Liver (tissue), 9 donors: ENCODE data around the gene CDC26. TPM values are rescaled to one million over a fixed set of nuclear protein-coding genes. Genes with fewer than 3 reads are reported as not detected.

Source experiments
- DNase-seq: peaks from one replicate; pipeline ENCODE4 v3.0.0-alpha.2; 2017; ENCODE audit warnings: low spot score
- H3K27ac ChIP-seq, 2 donors: one replicate each; pipeline ENCODE4 v1.7.0; 2013; ENCODE audit warnings: inconsistent platforms in 2 of 2, low read length in 2 of 2, control low read depth in 1 of 2, low read depth in 1 of 2, mild to moderate bottlenecking in 1 of 2
- H3K27me3 ChIP-seq, 4 donors: one replicate each; pipeline versions ENCODE4 v1.6.1 to v1.7.0; 2013; ENCODE audit warnings: low read length in 3 of 4, inconsistent platforms in 1 of 4, mild to moderate bottlenecking in 1 of 4, moderate library complexity in 1 of 4; ENCODE audit not compliant: control insufficient read depth in 4 of 4, insufficient read depth in 4 of 4
- H3K36me3 ChIP-seq, 4 donors: one replicate each; pipeline versions ENCODE4 v1.6.1 to v1.7.0; 2013; ENCODE audit warnings: low read length in 3 of 4, mild to moderate bottlenecking in 3 of 4, low read depth in 1 of 4, moderate library complexity in 1 of 4; ENCODE audit not compliant: control insufficient read depth in 4 of 4, insufficient read depth in 3 of 4
- H3K4me1 ChIP-seq, 4 donors: one replicate each; pipeline versions ENCODE4 v1.6.1 to v1.7.0; 2013; ENCODE audit warnings: low read length in 3 of 4, mild to moderate bottlenecking in 3 of 4, moderate library complexity in 1 of 4; ENCODE audit not compliant: control insufficient read depth in 4 of 4, insufficient read depth in 4 of 4
- H3K4me3 ChIP-seq, 3 donors: one replicate each; pipeline versions ENCODE4 v1.6.1 to v1.7.0; 2013; ENCODE audit warnings: low read length in 3 of 3, control low read depth in 1 of 3, low read depth in 1 of 3, mild to moderate bottlenecking in 1 of 3
- H3K9ac ChIP-seq, 2 donors: one replicate each; pipeline ENCODE4 v1.7.0; 2013; ENCODE audit warnings: low read length in 2 of 2, mild to moderate bottlenecking in 2 of 2, moderate library complexity in 2 of 2, control low read depth in 1 of 2, low read depth in 1 of 2
- H3K9me3 ChIP-seq, 4 donors: one replicate each; pipeline versions ENCODE4 v1.6.1 to v1.7.0; 2013; ENCODE audit warnings: low read length in 3 of 4; ENCODE audit not compliant: control insufficient read depth in 4 of 4
- ATF3 ChIP-seq: IDR thresholded peaks from 2 replicates; pipeline ENCODE4 v1.6.1; 2016; ENCODE audit warnings: antibody characterized with exemption
- CTCF ChIP-seq: fragments of 150-350 bp; IDR thresholded peaks from 2 replicates; pipeline ENCODE4 v1.5.1; 2017; ENCODE audit warnings: improper control_type of control experiment, low read depth, low read length; ENCODE audit not compliant: missing input control
- EGR1 ChIP-seq, 2 donors: IDR thresholded peaks; 2 replicates each; pipeline ENCODE4 v1.6.1; 2016 to 2018; ENCODE audit warnings: antibody characterized with exemption in 2 of 2, low read depth in 2 of 2
- FOXA1 ChIP-seq: IDR thresholded peaks from 2 replicates; pipeline ENCODE4 v1.6.1; 2016; ENCODE audit warnings: antibody characterized with exemption
- GABPA ChIP-seq, 2 donors: IDR thresholded peaks in 1 of 2; conservative IDR thresholded peaks in 1 of 2; 2 replicates each; pipeline ENCODE4 v1.6.1; 2016; ENCODE audit warnings: antibody characterized with exemption in 2 of 2, mild to moderate bottlenecking in 1 of 2, moderate library complexity in 1 of 2
- HNF4A ChIP-seq, 2 donors: conservative IDR thresholded peaks; 2 replicates each; pipeline ENCODE4 v1.6.1; 2016; ENCODE audit warnings: antibody characterized with exemption in 2 of 2, mild to moderate bottlenecking in 2 of 2
- JUND ChIP-seq, 2 donors: IDR thresholded peaks; 2 replicates each; pipeline ENCODE4 v1.6.1; 2016; ENCODE audit warnings: antibody characterized with exemption in 2 of 2
- MAX ChIP-seq: IDR thresholded peaks from 2 replicates; pipeline ENCODE4 v1.6.1; 2016; ENCODE audit warnings: antibody characterized with exemption
- NR2F2 ChIP-seq: IDR thresholded peaks from 2 replicates; pipeline ENCODE4 v1.6.1; 2016; ENCODE audit warnings: antibody characterized with exemption
- RAD21 ChIP-seq, 2 donors: IDR thresholded peaks; 2 replicates each; pipeline ENCODE4 v1.6.1; 2016; ENCODE audit warnings: antibody characterized with exemption in 2 of 2, mild to moderate bottlenecking in 2 of 2
- REST ChIP-seq: IDR thresholded peaks from 2 replicates; pipeline ENCODE4 v1.6.1; 2016; ENCODE audit warnings: antibody characterized with exemption, mild to moderate bottlenecking
- RXRA ChIP-seq, 2 donors: IDR thresholded peaks; 2 replicates each; pipeline ENCODE4 v1.6.1; 2017 to 2018; ENCODE audit warnings: antibody characterized with exemption in 2 of 2, mild to moderate bottlenecking in 1 of 2
- SP1 ChIP-seq: IDR thresholded peaks from 2 replicates; pipeline ENCODE4 v1.6.1; 2018; ENCODE audit warnings: antibody characterized with exemption, mild to moderate bottlenecking
- ZBTB33 ChIP-seq: IDR thresholded peaks from 2 replicates; pipeline ENCODE4 v1.6.1; 2016; ENCODE audit warnings: antibody characterized with exemption
- WGBS: extraction: QIAGEN DNeasy Blood & Tissue Kit; methylation state at CpG from one replicate; pipeline ENCODE4 v1.1.7; 2013; 5-methylcytosine and 5-hydroxymethylcytosine counted together
- polyA plus RNA-seq, 2 donors: library from polyadenylated mRNA; stranded (reverse) in 1 of 2; unstranded in 1 of 2; fragments of 200-250 nt in 1 of 2; fragments of >200 nt in 1 of 2; fragmentation: Nextera tagmentation in 1 of 2; extraction: Ambion mirVana in 1 of 2; gene quantifications; one replicate each; pipeline versions ENCODE4 v1.2.1 to v1.2.3, GENCODE V29; 2013 to 2015
- total RNA-seq, 2 donors: library from RNA; depleted of rRNA; stranded (reverse); fragments of >200 nt; gene quantifications; one replicate each; pipeline ENCODE4 v1.2.3, GENCODE V29; 2014
- donor health status: healthy.
- donor health status: healthy.
- donor health status: healthy.
- donor health status: healthy.
- donor health status: healthy.

CDC26 gene
- total and polyA plus RNA-seq, 4 donors = 12.5 to 38.9 (median 21.3) TPM

GRCh38 chr9:113290052-113290607 is 14.8 kb upstream of the CDC26 start (continued):
- no peak for TF ChIP-seq EGR1 (IDR thresholded peaks at IDR 0.05; ENCODE audit: low read depth in 2 of 2)
- TF ChIP-seq ATF3 = no peak
- TF ChIP-seq JUND (IDR thresholded peaks at IDR 0.05) = no peak

- DNase-seq = no peak
- H3K9me3 ChIP-seq = no peaks in the 10 kb centered on the region
- no peak overlapping the region for H3K9ac ChIP-seq
- peaks cover 22 to 82% (median 76%) of the 10 kb centered on the region in 4 donors for H3K36me3 ChIP-seq
- no peaks in the 10 kb centered on the region for H3K27me3 ChIP-seq
- TF ChIP-seq REST = no peak
- no peak for TF ChIP-seq GABPA (IDR thresholded peaks at IDR 0.05 in 1 of 2, conservative IDR thresholded peaks at IDR 0.05 in 1 of 2)
- no peak for TF ChIP-seq ZBTB33
- TF ChIP-seq EGR1 (IDR thresholded peaks at IDR 0.05; ENCODE audit: low read depth in 2 of 2) = no peak
- TF ChIP-seq MAX = no peak
- no peak for TF ChIP-seq RAD21 (IDR thresholded peaks at IDR 0.05)
- no peak for TF ChIP-seq SP1
- no peak for TF ChIP-seq CTCF
- TF ChIP-seq FOXA1 = no peak
- no peak for TF ChIP-seq RXRA (IDR thresholded peaks at IDR 0.05)
- H3K4me3 ChIP-seq = no peak overlapping the region
- no peaks in the 10 kb centered on the region for H3K4me1 ChIP-seq
- WGBS = 90% methylated on average over 2 of the region's 2 CpGs
- no peak overlapping the region for H3K27ac ChIP-seq
These were observed 13.7 kb upstream of the CDC26 start for GRCh38 chr9:113289091-113289490.

GRCh38 chr9:113281356-113281755 is 6.0 kb upstream of the CDC26 start:
- DNase-seq = no peak
- no peaks in the 10 kb centered on the region for H3K27me3 ChIP-seq
- peaks cover 15 to 64% (median 56%) of the 10 kb centered on the region in 4 donors for H3K36me3 ChIP-seq
- TF ChIP-seq ATF3 (no peak), NR2F2 (no peak), RXRA (IDR thresholded peaks at IDR 0.05) (no peak), HNF4A (conservative IDR thresholded peaks at IDR 0.05) (no peak)
- no peaks in the 10 kb centered on the region for H3K9me3 ChIP-seq
- no peak overlapping the region for H3K4me3 ChIP-seq
- peaks cover 4 to 12% (median 9%) of the 10 kb centered on the region in 4 donors for H3K4me1 ChIP-seq
- no peak overlapping the region for H3K9ac ChIP-seq
- no peak overlapping the region for H3K27ac ChIP-seq
- WGBS = 98% methylated on average over 4 of the region's 4 CpGs
